ENCODE results near the gene CD58.
A peak's percentile ranks its signal among the peaks of the same experiment; 100 is the strongest.
"Not testable (repeated sequence)": the region's sequence is repeated elsewhere in the genome, so short reads cannot be mapped to it uniquely, and the experiment has no call there.

CD58 gene

DNA sequence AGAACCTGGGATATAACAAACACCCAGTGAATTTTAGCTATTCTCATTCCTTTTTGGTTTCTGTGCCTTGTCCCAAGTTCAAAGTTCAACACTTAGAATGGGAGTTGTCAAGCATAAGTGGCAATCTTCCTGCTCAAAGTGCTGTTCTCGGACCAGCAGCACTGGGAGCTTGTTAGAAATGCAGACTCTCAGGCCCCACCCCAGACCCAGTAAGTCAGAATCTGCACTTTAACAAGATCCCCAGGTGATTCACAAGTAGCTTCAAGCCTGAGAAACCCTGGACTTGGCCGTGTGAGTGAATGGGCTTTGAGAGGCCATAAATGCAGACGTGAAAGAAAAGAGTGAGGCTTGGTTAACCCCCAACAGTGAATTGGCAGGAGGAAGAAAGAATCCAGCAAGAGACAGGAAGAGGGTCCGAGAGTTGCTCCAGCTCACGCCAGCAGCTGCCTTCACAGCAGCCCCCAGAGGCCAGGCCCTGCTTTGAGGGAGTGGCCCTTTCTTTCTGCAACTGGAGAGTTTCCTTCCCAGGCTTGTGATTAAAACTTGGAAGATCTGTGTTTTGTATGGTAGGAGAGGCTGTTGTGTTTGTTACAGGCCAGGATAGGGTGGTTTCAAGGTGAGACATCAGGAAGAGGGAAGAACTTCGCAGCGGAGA, 21.3 kb upstream of the CD58 start:
- DNase-seq (ENCODE audit: low spot score) = not testable (repeated sequence)

DNA sequence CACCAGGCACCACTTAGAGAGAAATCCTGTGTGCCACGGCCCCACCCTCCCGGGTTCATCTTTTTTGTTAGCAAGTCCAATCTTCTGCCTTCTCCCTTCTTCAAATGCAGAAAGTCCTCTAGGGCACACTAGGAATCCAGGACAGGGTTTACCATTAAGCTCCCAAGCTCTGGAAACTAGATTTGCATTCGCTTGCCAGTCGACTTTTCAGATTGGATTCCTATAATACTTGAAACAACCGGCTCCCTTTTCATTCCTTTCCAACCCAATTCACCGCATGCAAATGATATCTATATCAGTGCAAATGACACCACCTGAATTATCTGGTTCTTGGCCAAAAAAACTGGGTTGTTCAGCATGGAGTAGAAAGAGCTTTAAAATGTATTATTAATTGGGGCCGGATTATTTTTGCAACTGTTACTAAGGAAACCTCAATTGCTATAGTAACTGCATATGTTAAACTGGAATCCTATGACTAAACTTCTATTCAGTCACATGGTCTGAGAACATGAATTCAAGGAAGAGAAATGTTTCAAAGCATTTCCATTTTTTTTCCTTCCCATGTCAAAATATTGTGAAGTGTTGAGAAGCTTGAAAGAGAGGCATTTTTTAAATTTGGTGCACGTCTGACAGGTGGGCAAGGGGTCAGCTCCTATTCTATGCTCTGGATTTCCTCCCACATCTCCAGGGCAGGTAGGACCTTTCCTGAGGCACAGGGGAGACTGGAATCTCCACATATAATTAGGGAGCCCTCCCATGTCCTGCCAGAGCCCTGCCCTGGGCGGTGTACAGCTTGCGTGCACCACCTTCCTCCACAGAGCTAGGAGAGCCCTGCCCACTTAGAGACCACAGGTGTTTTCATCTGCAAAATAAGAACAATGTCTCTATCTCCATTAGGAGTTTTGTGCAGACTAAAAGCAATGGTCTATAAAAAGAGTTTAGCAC, 20.5 kb upstream of the CD58 start:
- DNase-seq (ENCODE audit: low spot score) = not testable (repeated sequence)

DNA sequence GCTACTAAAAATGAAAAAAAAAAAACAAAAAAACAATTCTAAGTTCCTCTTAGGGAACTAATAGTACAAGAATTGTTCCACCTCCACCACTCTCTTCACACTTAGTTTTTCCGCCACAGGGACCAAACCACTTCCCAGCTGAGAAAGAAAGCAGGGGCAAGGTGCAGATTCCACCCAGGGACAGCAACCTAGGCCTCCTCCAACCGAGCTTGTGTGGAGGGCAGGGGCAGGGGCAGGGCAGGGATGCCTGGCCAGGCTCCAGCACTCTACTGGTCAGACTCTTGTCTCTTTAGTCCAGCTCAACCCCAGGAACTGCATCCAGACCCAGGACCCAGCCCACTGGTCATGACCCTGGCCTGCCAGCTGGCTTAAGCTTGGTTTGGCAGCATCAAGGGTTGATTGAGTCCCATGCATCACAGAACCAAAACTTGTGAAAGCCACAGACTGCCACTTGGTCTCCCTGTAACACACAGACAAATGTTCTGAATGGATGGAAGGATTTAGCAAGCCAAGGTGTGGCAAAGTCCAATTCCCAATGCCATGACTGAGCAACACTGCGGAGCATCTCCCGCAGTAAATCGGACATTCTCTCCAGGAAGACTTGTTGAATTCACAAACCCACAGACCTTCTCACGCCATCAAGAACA, 19.7 kb upstream of the CD58 start:
- DNase-seq (ENCODE audit: low spot score) = not testable (repeated sequence)

DNA sequence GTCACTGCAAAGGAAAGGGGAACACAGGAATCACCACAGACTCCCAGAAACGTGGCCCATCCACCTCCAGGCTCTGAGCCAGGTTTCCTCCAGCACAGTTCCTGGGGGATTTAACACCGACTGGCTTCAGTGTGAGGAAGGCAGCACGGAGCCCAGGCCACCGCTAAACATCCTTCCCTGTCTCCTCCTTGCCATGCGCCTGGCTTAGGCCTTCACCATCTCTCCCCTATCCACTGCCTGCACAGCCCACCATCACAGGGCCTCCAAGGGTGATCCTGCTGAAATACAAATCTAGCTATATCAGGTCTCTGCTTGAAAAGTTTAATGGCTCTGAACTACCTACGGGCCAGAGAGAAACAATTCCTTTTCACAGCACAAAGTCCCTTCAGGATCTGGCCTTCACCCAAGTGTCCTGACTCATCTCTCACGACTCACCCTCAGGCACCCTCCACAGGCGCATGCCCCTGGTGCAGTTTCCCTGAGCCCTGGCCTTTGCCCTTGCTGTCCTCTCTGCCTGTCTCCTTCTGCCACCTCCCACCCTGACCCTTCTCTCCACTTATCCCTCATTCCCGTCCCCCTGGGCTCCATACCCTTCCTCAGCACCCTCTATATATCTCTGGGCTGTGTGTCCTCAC, 18.4 kb upstream of the CD58 start:
- DNase-seq (ENCODE audit: low spot score) = not testable (repeated sequence)

DNA sequence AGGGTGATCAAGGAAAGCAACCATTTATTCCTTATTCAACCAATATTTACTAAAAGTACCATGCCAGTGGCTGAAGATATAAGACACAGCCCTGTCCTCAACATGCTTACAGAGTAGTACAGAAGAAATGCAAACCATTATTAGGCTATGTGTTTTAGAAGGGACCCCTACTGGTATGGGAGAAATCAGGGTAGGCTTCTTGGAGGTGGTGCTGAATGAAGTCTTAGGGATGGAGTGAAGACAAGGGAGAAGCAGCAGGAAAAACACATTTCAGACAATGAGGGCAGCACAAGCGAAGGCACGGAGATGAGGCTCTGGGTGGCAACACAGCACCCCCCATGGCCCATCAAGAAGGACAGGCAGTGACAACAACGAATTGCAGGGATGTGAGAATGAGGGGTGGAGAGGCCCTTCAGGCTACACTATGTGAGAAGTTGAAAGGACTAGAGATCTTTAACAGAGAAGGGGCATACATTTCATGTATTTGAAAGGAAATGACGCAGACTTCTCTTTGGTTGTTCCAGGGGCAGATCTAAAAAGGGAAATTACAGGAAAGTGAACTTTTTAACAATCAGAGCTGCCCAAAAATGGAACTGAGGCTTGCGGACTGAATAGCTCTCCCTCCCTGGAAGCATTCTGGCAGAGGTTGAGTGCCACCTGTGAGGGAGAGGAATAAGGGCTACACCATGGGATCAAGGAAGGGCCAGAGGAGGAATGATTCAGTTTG, 16.8 kb upstream of the CD58 start:
- DNase-seq (ENCODE audit: low spot score) = no peak

DNA sequence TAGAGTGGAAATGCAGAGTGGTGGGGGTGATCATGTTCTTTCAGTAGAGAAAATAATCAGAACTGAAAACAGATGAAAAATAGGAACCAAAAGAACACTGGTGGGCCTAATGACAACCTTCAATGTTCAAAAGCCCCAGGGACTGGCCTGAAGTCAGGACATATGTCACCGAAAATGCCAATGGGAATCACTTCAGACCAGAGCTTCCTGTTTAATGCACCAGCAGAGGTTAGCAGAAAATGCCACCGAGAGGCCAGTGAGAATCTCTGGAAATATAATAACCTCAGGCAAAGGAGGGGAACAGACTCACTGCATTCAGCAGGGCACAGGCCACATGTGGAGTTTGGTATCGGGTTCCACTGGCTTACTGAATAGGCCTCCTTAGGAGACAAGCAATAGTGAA, 15.9 kb upstream of the CD58 start:
- DNase-seq (ENCODE audit: low spot score) = no peak

DNA sequence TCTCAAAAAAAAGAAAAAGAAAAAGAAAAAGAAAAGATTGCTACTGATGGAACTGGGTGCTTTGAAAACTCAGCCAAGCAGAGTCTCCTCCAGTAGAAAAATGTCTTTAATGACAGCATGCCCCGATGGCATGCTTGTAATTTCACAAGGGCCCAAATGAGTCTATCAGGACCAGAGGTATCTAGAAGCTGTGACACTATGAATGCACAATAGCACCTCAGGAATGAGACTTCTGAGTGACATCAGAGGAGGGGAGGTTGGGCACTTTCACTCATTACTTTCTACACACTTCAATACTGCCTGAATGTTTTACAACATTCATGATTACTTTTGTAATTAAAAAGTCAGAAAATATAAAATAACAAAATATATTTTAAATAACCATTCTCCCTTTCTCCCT, 15.1 kb upstream of the CD58 start:
- no peak for DNase-seq (ENCODE audit: low spot score)

DNA sequence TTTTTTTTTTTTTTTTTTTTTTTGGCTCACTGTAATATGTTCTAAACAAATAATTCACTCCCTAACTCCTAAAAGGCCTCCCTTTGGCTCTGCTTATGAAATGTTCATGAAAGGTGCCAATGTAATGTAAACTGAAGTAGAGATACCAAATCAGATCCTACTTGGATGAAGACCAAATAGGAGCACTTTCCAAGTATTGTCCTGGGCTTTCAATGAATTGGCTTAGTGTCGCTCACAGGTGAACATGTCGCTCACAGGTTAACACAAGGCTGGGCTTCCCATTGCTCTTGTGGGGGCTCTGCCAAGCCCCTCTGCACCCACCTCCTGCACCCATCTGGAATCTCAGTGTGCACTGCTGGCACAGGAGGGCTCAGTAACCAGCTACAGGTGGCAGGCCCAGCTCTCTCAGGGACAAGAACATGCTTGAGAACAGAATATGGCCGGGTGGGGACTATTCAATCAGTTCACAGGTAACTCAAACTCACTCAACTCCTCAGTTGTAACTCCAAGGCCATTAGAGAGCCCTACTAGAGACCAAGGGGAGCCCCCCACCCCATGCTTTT, 10.6 kb upstream of the CD58 start:
- no peak for DNase-seq (ENCODE audit: low spot score)

DNA sequence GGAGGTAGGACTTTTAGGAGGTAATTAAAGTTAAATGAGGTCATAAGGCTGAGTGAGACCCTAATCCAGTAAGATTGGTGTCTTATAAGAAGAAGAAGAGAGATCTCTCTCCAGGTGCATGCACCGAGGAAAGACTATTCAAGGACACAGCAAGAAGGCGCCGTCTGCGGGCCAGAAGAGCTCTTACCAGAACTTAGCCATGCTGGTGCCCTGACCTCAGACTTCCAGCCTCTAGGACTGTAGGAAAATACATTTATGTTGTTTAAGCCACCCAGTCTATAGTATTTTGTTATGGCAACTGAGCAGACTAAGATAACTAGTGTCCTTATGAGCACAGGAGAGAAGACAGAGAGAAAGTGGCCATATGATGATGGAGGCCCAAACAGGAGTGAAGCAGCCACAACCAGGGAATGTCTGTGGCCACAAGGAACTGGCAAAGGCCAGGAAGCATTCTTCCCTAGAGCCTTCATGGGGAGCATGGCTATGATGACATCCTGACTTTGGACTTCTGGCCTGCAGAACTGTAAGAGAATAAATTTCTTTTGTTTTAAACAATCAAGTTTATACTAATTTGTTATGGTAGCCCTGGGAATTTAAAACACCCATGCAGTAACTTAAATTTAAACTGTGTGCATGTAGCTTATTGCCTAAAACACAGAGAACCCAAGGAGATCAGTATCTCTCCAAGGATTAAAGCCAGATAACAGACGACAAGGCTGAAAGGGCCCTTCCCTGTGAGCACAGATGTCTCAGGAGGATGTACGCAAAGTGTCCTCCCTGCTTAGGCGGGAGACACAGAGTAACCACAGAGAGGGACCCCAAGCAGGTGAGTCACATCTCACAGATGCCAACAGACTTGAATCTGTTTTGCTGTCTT, 9.9 kb upstream of the CD58 start:
- no peak for DNase-seq (ENCODE audit: low spot score)

DNA sequence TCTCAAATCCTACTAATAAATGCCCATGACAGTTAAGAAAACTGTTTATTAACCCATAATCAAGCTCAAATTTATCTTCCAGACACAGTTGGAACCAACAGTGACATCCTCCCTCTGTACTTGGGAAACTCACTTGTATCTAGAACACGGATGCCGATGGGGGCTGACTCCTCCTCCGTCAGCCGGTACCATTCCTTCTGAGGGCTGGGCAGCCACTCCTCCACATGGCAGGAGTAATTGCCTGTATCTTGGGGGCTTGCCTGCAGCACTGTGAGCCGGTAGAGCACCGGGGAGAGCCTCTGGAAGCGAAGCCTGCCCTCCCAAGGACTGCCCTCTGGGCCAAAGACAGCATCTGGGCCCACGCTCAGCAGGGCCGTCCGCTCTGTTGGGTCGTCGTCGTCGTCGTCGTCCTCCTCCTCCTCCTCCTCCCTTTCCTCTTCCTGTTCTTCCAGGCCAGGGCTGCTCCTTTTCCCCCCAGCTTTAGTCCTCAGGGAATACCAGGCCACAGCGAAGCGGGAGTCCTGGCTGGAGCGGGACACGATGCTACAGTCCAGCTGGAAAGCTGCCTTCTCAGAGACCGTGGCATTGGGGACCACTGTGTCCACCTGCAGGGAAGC, 8.5 kb upstream of the CD58 start:
- DNase-seq (ENCODE audit: low spot score) = no peak

DNA sequence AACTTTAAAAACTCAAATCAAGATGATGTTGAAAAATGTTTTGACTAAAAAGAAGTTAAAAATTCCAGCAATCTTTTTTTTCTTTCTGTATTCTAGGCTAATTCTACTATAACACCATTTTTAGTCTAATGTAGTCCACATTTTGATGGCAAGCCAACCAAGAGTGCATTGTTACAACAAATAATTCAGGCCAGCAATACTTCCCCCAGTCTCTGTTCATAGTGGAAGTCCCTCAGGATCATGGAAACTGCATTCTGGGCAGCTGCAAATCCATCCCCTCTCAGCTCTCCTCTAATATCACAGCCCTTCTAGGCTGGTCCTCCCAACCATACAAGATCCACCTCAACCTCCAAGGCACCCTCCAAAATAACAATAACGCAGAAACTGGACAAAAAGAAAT, 7.8 kb upstream of the CD58 start:
- no peak for DNase-seq (ENCODE audit: low spot score)

DNA sequence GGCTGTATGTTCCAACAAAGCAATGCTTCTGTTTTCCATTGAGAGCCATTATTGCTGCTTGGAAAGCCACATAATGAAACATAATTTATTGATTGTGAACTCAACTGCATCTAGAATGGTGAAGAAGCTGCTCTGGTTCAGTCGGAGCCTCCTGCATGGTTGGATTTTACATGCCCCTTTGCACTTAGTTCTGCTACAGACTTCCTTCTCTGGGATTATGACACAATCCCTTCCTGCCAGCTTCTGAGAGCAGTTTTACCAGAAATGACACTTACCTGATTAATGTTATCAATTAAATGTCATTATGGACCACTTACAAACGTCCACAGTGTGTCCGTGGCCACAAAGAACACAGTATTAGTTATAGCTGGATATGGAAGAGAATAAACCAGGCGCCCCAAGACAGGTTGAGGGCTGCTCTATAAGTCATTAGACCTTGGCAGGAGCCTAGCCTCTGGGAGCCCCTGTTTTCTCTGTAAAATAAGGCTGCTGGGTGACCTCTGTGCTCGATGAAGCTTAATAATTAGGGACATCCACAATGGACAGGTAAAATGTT, 7.0 kb upstream of the CD58 start:
- no peak for DNase-seq (ENCODE audit: low spot score)

DNA sequence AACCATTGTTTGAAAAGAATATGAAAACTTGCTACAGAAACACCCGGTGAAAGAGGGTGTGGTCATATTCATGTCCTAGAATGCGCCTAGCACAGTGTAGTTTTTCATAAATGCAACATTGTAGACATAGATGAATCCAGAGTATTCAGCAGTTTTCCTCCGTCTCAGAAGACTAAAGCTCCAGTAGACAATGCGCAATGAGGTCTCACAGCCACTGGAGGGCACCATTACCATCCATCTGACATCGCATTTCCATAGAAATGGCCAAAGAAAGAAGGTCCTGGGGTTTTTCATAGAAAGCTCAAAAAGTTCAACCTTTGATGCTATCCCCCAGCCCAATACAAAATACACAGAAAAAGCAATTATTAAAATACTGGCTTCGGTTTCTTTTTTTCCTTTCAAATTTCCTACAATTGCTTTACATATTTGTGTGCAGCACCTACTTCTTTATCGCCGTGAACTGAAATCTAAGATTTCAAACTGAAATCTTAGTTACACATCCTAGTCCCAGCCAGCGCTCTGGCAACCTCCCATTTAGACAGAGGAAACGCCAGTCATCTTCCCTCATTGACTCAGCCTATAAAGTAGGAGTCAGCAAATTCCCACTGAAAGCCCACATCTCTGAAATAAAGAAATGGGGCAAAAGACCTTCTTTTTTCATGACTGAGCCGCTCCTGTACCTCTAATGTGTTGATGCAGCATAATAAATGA, 3.9 kb upstream of the CD58 start:
- peak; percentile 89 for DNase-seq (ENCODE audit: low spot score)

DNA sequence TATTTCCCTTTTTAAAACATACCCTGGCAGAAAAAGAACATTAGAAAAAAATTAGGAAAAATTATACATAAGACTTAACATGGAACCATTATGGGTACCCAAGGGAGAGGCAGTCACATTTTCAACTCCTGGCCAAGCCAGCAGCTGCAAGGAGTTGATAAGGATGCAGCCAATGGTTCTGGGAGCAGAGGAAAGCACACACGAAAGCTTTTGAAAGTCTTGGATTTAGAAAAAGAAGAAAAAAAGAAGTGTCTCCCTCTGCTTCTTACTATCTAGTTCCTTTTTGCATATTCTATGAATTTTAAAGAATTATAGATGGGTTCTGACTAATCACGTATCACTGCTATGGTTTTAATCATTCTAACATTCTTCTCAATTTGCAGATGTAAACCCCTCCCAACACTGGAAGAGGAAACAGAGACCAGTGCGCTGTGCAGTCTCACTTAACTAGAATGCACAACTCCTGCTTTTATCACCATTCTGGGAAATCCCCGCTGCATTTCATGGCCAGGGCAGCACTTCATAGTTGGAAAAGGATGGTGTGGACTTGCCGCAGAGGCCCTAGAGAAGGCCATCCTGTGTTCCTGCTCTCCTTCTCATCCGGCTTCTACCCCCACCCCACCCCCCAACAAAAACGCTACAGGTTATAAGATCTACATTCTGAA, 2.7 kb upstream of the CD58 start:
- no peak for DNase-seq (ENCODE audit: low spot score)

DNA sequence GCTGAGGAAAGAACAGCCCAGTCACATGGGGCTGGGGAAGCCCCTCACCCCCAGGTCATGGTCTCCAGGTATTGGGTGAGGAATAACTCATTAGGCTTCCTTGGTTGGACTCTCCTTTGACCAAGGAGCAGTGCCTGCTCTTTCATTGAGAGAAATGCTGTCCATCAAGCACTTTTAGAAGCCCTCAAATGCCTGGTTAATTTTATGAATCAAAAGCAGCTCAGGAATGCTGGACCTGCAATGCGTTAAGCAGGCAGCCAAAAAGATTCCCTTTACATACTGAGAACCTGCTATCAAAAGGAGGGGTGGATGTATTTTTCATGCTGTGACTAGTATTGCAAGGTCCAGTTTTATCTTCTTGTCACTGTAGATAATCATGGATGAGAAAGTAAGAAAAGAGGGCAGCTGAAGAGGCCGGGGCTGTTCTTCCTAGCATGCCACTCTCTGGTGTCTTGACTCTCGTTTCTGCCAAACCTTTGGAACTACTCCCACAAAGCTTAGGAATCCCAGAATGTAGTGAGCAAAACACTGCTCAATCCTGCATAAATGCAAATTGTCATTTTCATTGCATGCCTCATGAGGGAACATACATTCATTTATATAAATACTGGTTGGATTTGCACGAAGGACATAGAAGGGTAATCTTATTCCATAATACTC, 2.1 kb upstream of the CD58 start:
- DNase-seq (ENCODE audit: low spot score) = no peak

DNA sequence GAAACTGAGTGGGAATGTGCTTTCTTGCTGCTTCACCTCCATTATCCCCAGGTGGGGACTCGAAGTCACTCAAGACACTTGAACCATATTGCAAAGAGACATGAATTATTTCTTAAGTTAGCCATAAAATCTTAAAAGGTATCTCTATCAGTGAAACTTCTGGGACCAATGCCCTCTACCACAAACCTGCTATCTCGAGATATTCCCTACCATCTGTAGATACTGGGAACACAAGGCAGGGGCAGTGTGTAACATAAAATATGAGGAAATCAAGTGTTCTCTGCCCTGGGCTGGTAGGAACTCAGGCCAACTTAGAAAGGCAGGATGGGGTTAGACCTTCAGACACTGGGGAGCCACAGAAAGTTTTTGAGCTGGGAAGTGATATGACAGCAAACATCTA, 1.3 kb upstream of the CD58 start:
- no peak for DNase-seq (ENCODE audit: low spot score)

DNA sequence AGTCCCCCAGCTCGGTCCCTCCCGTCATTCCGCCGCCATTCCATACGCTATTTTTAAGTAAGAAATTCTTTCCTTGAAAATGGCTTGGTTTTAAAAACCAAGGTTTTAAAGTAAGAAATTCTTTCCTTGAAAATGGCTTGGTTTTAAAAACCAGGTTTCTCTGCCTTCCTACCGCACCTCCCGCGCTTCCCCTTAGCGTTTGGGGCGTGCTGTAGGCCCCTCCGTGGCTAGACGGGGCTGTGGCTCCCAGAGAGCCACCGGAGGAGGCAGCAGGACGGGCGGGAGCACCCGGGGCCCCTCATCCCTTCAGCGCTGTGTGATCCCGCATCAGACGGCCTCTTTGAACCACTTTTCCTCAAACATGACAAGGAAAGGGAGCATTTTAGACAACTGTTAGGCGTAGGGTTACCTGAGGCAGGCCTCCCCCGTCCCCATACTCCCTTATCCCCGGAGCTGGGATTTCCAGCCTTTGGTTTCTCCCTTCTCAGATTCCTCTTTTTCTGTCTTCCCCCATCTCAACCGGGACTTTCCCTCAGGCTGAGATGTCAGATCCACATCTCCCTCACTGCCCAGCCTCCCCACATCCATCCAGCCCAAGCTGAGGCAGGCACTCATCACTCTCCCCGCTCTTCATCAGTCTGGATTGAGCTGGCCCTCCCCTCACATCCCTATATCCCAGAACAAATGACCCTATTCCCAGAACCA, 541 bp upstream of the CD58 start:
- no peak for DNase-seq (ENCODE audit: low spot score)
